B cell (primary cell): ENCODE data around the gene LYPD1.

Source experiments
- CTCF ChIP-seq: fragments of 200-600 bp; IDR thresholded peaks from one replicate; pipeline ENCODE4 v1.8.0; 2022; ENCODE audit warnings: antibody characterized with exemption, mild to moderate bottlenecking
- EZH2 ChIP-seq: IDR thresholded peaks from 2 replicates; pipeline ENCODE4 v1.6.1; 2012; ENCODE audit warnings: borderline replicate concordance, low read depth, mild to moderate bottlenecking, moderate library complexity, low read length; ENCODE audit not compliant: insufficient read depth, poor library complexity, severe bottlenecking

GRCh38 chr2:132668987-132669907 lies 758 bp downstream of the LYPD1 start:
- TF ChIP-seq CTCF (no peak), EZH2 (no peak)
